ENCODE data around the gene PARVB. TPM values are rescaled to one million over a fixed set of nuclear protein-coding genes. Genes with fewer than 3 reads are reported as not detected.

PARVB gene
- polyA plus RNA-seq, 1 donor (not counting 4 experiments of a cell fraction or from before 2014, with no cell fraction given): 10.5 TPM

- no peaks in the 10 kb centered on the region for H3K9me1 ChIP-seq (ENCODE audit: control insufficient read depth, extremely low read depth, insufficient read depth, low read length)
These were observed 156.6 kb downstream of the PARVB start, which contains the start of gene PARVG for GRCh38 chr22:44180706-44181032. PARVG (plus strand) TSS chr22:44180925; CDS start chr22:44183330, 2,405 bp downstream.

GRCh38 chr22:44181033-44181911 is 157.2 kb downstream of the PARVB start:
- Histone ChIP-seq H3K9me3 (ENCODE audit: control insufficient read depth, low read depth, low read length) (no peaks in the 10 kb centered on the region), H3K4me1 (ENCODE audit: control insufficient read depth, extremely low read depth, insufficient read depth, low read length) (no peaks in the 10 kb centered on the region), H3K27me3 (ENCODE audit: control insufficient read depth, extremely low read depth, insufficient read depth, low read length) (peaks cover 30% of the 10 kb centered on the region), H4K20me1 (ENCODE audit: control insufficient read depth, extremely low read depth, insufficient read depth, low read length) (no peaks in the 10 kb centered on the region), H3K79me2 (ENCODE audit: control insufficient read depth, insufficient read depth, low read length) (no peaks in the 10 kb centered on the region), H2AFZ (ENCODE audit: control insufficient read depth, low read length) (no peak overlapping the region), H3K36me3 (ENCODE audit: control insufficient read depth in 2 of 2, extremely low read depth in 1 of 2, insufficient read depth in 2 of 2, low read length in 2 of 2) (no peaks in the 10 kb centered on the region), H3K27ac (ENCODE audit: control insufficient read depth, insufficient read depth, low read length) (no peak overlapping the region), H3K4me3 (ENCODE audit: control insufficient read depth in 2 of 3, extremely low read depth in 1 of 3, insufficient read depth in 2 of 3, low read depth in 1 of 3, low read length in 3 of 3) (no peak overlapping the region), H3K4me2 (ENCODE audit: control insufficient read depth, extremely low read depth, insufficient read depth, low read depth, low read length) (no peak overlapping the region), H3K9ac (ENCODE audit: control insufficient read depth, extremely low read depth, insufficient read depth, low read length) (no peak overlapping the region), H3K9me1 (ENCODE audit: control insufficient read depth, extremely low read depth, insufficient read depth, low read length) (no peaks in the 10 kb centered on the region)
- DNase-seq (ENCODE audit: low read depth, low spot score) (no peak), FAIRE-seq (no peak)
- dilution Hi-C loops (cut with MboI; ENCODE audit: extremely low pct_ligation_motif_present, low sequenced_read_pairs): no loop called here
- TF ChIP-seq EZH2 (IDR thresholded peaks at IDR 0.05; ENCODE audit: low read length): no peak
- TF ChIP-seq, protein P1, sequence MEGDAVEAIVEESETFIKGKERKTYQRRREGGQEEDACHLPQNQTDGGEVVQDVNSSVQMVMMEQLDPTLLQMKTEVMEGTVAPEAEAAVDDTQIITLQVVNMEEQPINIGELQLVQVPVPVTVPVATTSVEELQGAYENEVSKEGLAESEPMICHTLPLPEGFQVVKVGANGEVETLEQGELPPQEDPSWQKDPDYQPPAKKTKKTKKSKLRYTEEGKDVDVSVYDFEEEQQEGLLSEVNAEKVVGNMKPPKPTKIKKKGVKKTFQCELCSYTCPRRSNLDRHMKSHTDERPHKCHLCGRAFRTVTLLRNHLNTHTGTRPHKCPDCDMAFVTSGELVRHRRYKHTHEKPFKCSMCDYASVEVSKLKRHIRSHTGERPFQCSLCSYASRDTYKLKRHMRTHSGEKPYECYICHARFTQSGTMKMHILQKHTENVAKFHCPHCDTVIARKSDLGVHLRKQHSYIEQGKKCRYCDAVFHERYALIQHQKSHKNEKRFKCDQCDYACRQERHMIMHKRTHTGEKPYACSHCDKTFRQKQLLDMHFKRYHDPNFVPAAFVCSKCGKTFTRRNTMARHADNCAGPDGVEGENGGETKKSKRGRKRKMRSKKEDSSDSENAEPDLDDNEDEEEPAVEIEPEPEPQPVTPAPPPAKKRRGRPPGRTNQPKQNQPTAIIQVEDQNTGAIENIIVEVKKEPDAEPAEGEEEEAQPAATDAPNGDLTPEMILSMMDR (optimal IDR thresholded peaks at IDR 0.05 in 1 of 3, IDR thresholded peaks at IDR 0.05 in 1 of 3, conservative IDR thresholded peaks at IDR 0.05 in 1 of 3; ENCODE audit: extremely low read depth in 1 of 3, insufficient read depth in 2 of 3, low read length in 3 of 3): no peak

More at GRCh38 chr22:44180706-44181032, 156.6 kb downstream of the PARVB start, which contains the start of gene PARVG:
- TF ChIP-seq, protein P1 (optimal IDR thresholded peaks at IDR 0.05 in 1 of 3, IDR thresholded peaks at IDR 0.05 in 1 of 3, conservative IDR thresholded peaks at IDR 0.05 in 1 of 3; ENCODE audit: extremely low read depth in 1 of 3, insufficient read depth in 2 of 3, low read length in 3 of 3): no peak
- no peak for TF ChIP-seq EZH2 (IDR thresholded peaks at IDR 0.05; ENCODE audit: low read length)
- DNase-seq (ENCODE audit: low read depth, low spot score) (no peak), FAIRE-seq (no peak)
- Histone ChIP-seq H4K20me1 (ENCODE audit: control insufficient read depth, extremely low read depth, insufficient read depth, low read length) (no peaks in the 10 kb centered on the region), H3K36me3 (ENCODE audit: control insufficient read depth in 2 of 2, extremely low read depth in 1 of 2, insufficient read depth in 2 of 2, low read length in 2 of 2) (no peaks in the 10 kb centered on the region), H2AFZ (ENCODE audit: control insufficient read depth, low read length) (no peak within 1 kb of the TSS), H3K4me1 (ENCODE audit: control insufficient read depth, extremely low read depth, insufficient read depth, low read length) (no peaks in the 10 kb centered on the region), H3K27me3 (ENCODE audit: control insufficient read depth, extremely low read depth, insufficient read depth, low read length) (peaks cover 30% of the 10 kb centered on the region), H3K27ac (ENCODE audit: control insufficient read depth, insufficient read depth, low read length) (no peak within 1 kb of the TSS), H3K9me3 (ENCODE audit: control insufficient read depth, low read depth, low read length) (no peaks in the 10 kb centered on the region), H3K79me2 (ENCODE audit: control insufficient read depth, insufficient read depth, low read length) (no peaks in the 10 kb centered on the region), H3K4me2 (ENCODE audit: control insufficient read depth, extremely low read depth, insufficient read depth, low read depth, low read length) (no peak within 1 kb of the TSS), H3K9ac (ENCODE audit: control insufficient read depth, extremely low read depth, insufficient read depth, low read length) (no peak within 1 kb of the TSS), H3K4me3 (ENCODE audit: control insufficient read depth in 2 of 3, extremely low read depth in 1 of 3, insufficient read depth in 2 of 3, low read depth in 1 of 3, low read length in 3 of 3) (no peak within 1 kb of the TSS)
- dilution Hi-C loops (cut with MboI; ENCODE audit: extremely low pct_ligation_motif_present, low sequenced_read_pairs): no loop called here
